Effector memory CD8-positive, alpha-beta T cell (primary cell): ENCODE measurements around the gene ZSCAN5A.
A peak's percentile ranks its signal among the peaks of the same experiment; 100 is the strongest.
"Not testable (repeated sequence)": the region's sequence is repeated elsewhere in the genome, so short reads cannot be mapped to it uniquely, and the experiment has no call there.

Experiments used
- ATAC-seq: fragments of 150-1000 bp; cut with Tn5 transposase; replicated peaks from 2 replicates; pipeline ENCODE4 v1.10.0; 2021; ENCODE audit warnings: mild to moderate bottlenecking, moderate library complexity
- DNase-seq, 3 experiments: peaks; one replicate each; pipeline ENCODE4 v3.0.0; 2021
- H3K27ac Mint-ChIP-seq, 2 donors: one replicate each; pipeline ENCODE4 v1.8.0; 2022; ENCODE audit warnings: mild to moderate bottlenecking in 2 of 2, mixed read lengths in 2 of 2, moderate library complexity in 2 of 2
- H3K27me3 Mint-ChIP-seq, 2 donors: one replicate each; pipeline ENCODE4 v1.8.0; 2022; ENCODE audit warnings: mixed read lengths in 2 of 2
- H3K36me3 Mint-ChIP-seq: one replicate; pipeline ENCODE4 v1.8.0; 2022; ENCODE audit warnings: mild to moderate bottlenecking, moderate library complexity, mixed read lengths; ENCODE audit not compliant: insufficient read depth
- H3K4me1 Mint-ChIP-seq, 2 donors: one replicate each; pipeline ENCODE4 v1.8.0; 2022; ENCODE audit warnings: low read depth in 2 of 2, mixed read lengths in 2 of 2
- H3K4me3 Mint-ChIP-seq, 2 donors: one replicate each; pipeline ENCODE4 v1.8.0; 2022; ENCODE audit warnings: mild to moderate bottlenecking in 2 of 2, mixed read lengths in 2 of 2, moderate library complexity in 2 of 2
- H3K9me3 Mint-ChIP-seq, 2 donors: one replicate each; pipeline ENCODE4 v1.8.0; 2022; ENCODE audit warnings: mixed read lengths in 2 of 2

Gene ZSCAN5A

GRCh38 chr19:56273563-56274117 is 41.0 kb downstream of the ZSCAN5A start:
- ATAC-seq (no peak), DNase-seq (no peak)
- no peaks in the 10 kb centered on the region for H3K4me1 Mint-ChIP-seq
- H3K36me3 Mint-ChIP-seq: peaks cover 3% of the 10 kb centered on the region
- H3K27ac Mint-ChIP-seq: no peak overlapping the region
- no peak overlapping the region for H3K4me3 Mint-ChIP-seq
- no peaks in the 10 kb centered on the region for H3K9me3 Mint-ChIP-seq
- no peaks in the 10 kb centered on the region for H3K27me3 Mint-ChIP-seq

- Mint-ChIP-seq H3K9me3 (no peaks in the 10 kb centered on the region), H3K27ac (no peak within 1 kb of the TSS), H3K4me3 (no peak within 1 kb of the TSS), H3K36me3 (no peaks in the 10 kb centered on the region), H3K4me1 (no peaks in the 10 kb centered on the region), H3K27me3 (no peaks in the 10 kb centered on the region)
- DNase-seq (no peak), ATAC-seq (no peak)
These were observed 42.4 kb downstream of the ZSCAN5A start, which contains the start of gene EDDM13 for GRCh38 chr19:56272161-56272798. TSS of gene EDDM13 (plus strand) at chr19:56272748. CDS start at chr19:56272835, 87 bp downstream.

GRCh38 chr19:56271151-56271550 is 43.5 kb downstream of the ZSCAN5A start:
- DNase-seq (no peak), ATAC-seq (no peak)
- H3K27ac Mint-ChIP-seq: no peak overlapping the region
- no peaks in the 10 kb centered on the region for H3K9me3 Mint-ChIP-seq
- H3K4me1 Mint-ChIP-seq: no peaks in the 10 kb centered on the region
- no peaks in the 10 kb centered on the region for H3K27me3 Mint-ChIP-seq
- H3K4me3 Mint-ChIP-seq: no peak overlapping the region
- no peaks in the 10 kb centered on the region for H3K36me3 Mint-ChIP-seq

GRCh38 chr19:56270676-56271075 is 44.0 kb downstream of the ZSCAN5A start:
- ATAC-seq (no peak), DNase-seq (no peak)
- Mint-ChIP-seq H3K9me3 (no peaks in the 10 kb centered on the region), H3K27me3 (no peaks in the 10 kb centered on the region), H3K4me3 (no peak overlapping the region), H3K36me3 (no peaks in the 10 kb centered on the region), H3K27ac (no peak overlapping the region), H3K4me1 (no peaks in the 10 kb centered on the region)

GRCh38 chr19:56269348-56269747 is 45.3 kb downstream of the ZSCAN5A start:
- Mint-ChIP-seq H3K9me3 (no peaks in the 10 kb centered on the region), H3K36me3 (no peaks in the 10 kb centered on the region), H3K27me3 (no peaks in the 10 kb centered on the region), H3K4me3 (no peak overlapping the region), H3K4me1 (no peaks in the 10 kb centered on the region), H3K27ac (no peak overlapping the region)
- DNase-seq (no peak), ATAC-seq (no peak)

GRCh38 chr19:56266051-56266450 is 48.6 kb downstream of the ZSCAN5A start:
- H3K4me3 Mint-ChIP-seq: no peak overlapping the region
- no peaks in the 10 kb centered on the region for H3K4me1 Mint-ChIP-seq
- H3K9me3 Mint-ChIP-seq: no peaks in the 10 kb centered on the region
- no peak for DNase-seq
- no peak overlapping the region for H3K27ac Mint-ChIP-seq
- ATAC-seq: no peak
- no peaks in the 10 kb centered on the region for H3K27me3 Mint-ChIP-seq
- peaks cover 3% of the 10 kb centered on the region for H3K36me3 Mint-ChIP-seq

- DNase-seq: no peak
- Mint-ChIP-seq H3K27ac (no peak overlapping the region), H3K36me3 (peaks cover 3% of the 10 kb centered on the region), H3K9me3 (no peaks in the 10 kb centered on the region), H3K4me1 (no peaks in the 10 kb centered on the region), H3K4me3 (no peak overlapping the region), H3K27me3 (no peaks in the 10 kb centered on the region)
- ATAC-seq: no peak
These were observed 51.3 kb downstream of the ZSCAN5A start for GRCh38 chr19:56263319-56263718.

GRCh38 chr19:56261932-56262331 is 52.7 kb downstream of the ZSCAN5A start:
- not testable (repeated sequence) for H3K36me3 Mint-ChIP-seq, H3K4me3 Mint-ChIP-seq, H3K27ac Mint-ChIP-seq, ATAC-seq, H3K4me1 Mint-ChIP-seq, DNase-seq, H3K9me3 Mint-ChIP-seq, H3K27me3 Mint-ChIP-seq

GRCh38 chr19:56261145-56261544 is 53.5 kb downstream of the ZSCAN5A start:
- Mint-ChIP-seq H3K27ac (no peak overlapping the region), H3K9me3 (no peaks in the 10 kb centered on the region), H3K4me1 (no peaks in the 10 kb centered on the region), H3K4me3 (no peak overlapping the region), H3K27me3 (peaks cover 0 to 9% of the 10 kb centered on the region in 2 donors), H3K36me3 (peaks cover 3% of the 10 kb centered on the region)
- no peak for ATAC-seq
- no peak for DNase-seq

GRCh38 chr19:56258272-56258671 is 56.4 kb downstream of the ZSCAN5A start:
- H3K4me1 Mint-ChIP-seq: no peaks in the 10 kb centered on the region
- no peak overlapping the region for H3K27ac Mint-ChIP-seq
- DNase-seq (no peak), ATAC-seq (no peak)
- H3K27me3 Mint-ChIP-seq: peaks cover 0 to 9% of the 10 kb centered on the region in 2 donors
- H3K36me3 Mint-ChIP-seq: peaks cover 3% of the 10 kb centered on the region
- no peak overlapping the region for H3K4me3 Mint-ChIP-seq
- no peaks in the 10 kb centered on the region for H3K9me3 Mint-ChIP-seq

GRCh38 chr19:56253737-56254136 is 60.9 kb downstream of the ZSCAN5A start:
- Mint-ChIP-seq H3K9me3 (no peaks in the 10 kb centered on the region), H3K4me3 (no peak overlapping the region), H3K4me1 (peaks cover 0 to 3% of the 10 kb centered on the region in 2 donors), H3K27me3 (peaks cover 0 to 9% of the 10 kb centered on the region in 2 donors), H3K27ac (no peak overlapping the region), H3K36me3 (no peaks in the 10 kb centered on the region)
- DNase-seq (no peak), ATAC-seq (peak; percentile 33)

- Mint-ChIP-seq H3K4me1 (peaks cover 0 to 3% of the 10 kb centered on the region in 2 donors), H3K27me3 (peaks cover 0 to 9% of the 10 kb centered on the region in 2 donors), H3K36me3 (no peaks in the 10 kb centered on the region), H3K4me3 (no peak overlapping the region), H3K9me3 (no peaks in the 10 kb centered on the region), H3K27ac (no peak overlapping the region)
- DNase-seq: peak; percentile 59 to 63 (median 62)
- peak; percentile 68 for ATAC-seq
These were observed 61.8 kb downstream of the ZSCAN5A start for GRCh38 chr19:56252699-56253422.

GRCh38 chr19:56248736-56249338 is 65.8 kb downstream of the ZSCAN5A start:
- DNase-seq, H3K4me1 Mint-ChIP-seq, H3K4me3 Mint-ChIP-seq, H3K9me3 Mint-ChIP-seq, H3K27me3 Mint-ChIP-seq, H3K27ac Mint-ChIP-seq, ATAC-seq, H3K36me3 Mint-ChIP-seq: not testable (repeated sequence)

- not testable (repeated sequence) for H3K9me3 Mint-ChIP-seq, H3K4me3 Mint-ChIP-seq, ATAC-seq, H3K27me3 Mint-ChIP-seq, DNase-seq, H3K4me1 Mint-ChIP-seq, H3K36me3 Mint-ChIP-seq, H3K27ac Mint-ChIP-seq
These were observed 68.9 kb downstream of the ZSCAN5A start for GRCh38 chr19:56245764-56246163.
